ENCODE results near the gene OR52B2.

Gene OR52B2

GRCh38 chr11:6132431-6132830 is 37.7 kb downstream of the OR52B2 start:
- no peak for TF ChIP-seq CTCF (IDR thresholded peaks at IDR 0.05; ENCODE audit: extremely low read depth, insufficient read depth, missing control alignments)
- in situ Hi-C loops (cut with MboI; ENCODE audit: low pct_unique_long_range_greater_than_20kb, low sequenced_read_pairs, unreplicated experiment) = no loop called here
- no peak for DNase-seq (ENCODE audit: low spot score)

- in situ Hi-C loops (cut with MboI; ENCODE audit: low pct_unique_long_range_greater_than_20kb, low sequenced_read_pairs, unreplicated experiment) = no loop called here
- no peak for TF ChIP-seq CTCF (IDR thresholded peaks at IDR 0.05; ENCODE audit: extremely low read depth, insufficient read depth, missing control alignments)
- no peak for DNase-seq (ENCODE audit: low spot score)
These were observed 40.5 kb downstream of the OR52B2 start for GRCh38 chr11:6129635-6130034.

- no peak for DNase-seq (ENCODE audit: low spot score)
- in situ Hi-C loops (cut with MboI; ENCODE audit: low pct_unique_long_range_greater_than_20kb, low sequenced_read_pairs, unreplicated experiment) = no loop called here
- TF ChIP-seq CTCF (IDR thresholded peaks at IDR 0.05; ENCODE audit: extremely low read depth, insufficient read depth, missing control alignments) = no peak
These were observed 41.1 kb downstream of the OR52B2 start for GRCh38 chr11:6129011-6129410.

GRCh38 chr11:6127881-6128280 is 42.2 kb downstream of the OR52B2 start:
- no peak for DNase-seq (ENCODE audit: low spot score)
- in situ Hi-C loops (cut with MboI; ENCODE audit: low pct_unique_long_range_greater_than_20kb, low sequenced_read_pairs, unreplicated experiment) = no loop called here
- TF ChIP-seq CTCF (IDR thresholded peaks at IDR 0.05; ENCODE audit: extremely low read depth, insufficient read depth, missing control alignments) = no peak

- in situ Hi-C loops (cut with MboI; ENCODE audit: low pct_unique_long_range_greater_than_20kb, low sequenced_read_pairs, unreplicated experiment) = no loop called here
- DNase-seq (ENCODE audit: low spot score) = no peak
These were observed 45.9 kb downstream of the OR52B2 start for GRCh38 chr11:6124245-6124644.

More at GRCh38 chr11:6124245-6124644, 45.9 kb downstream of the OR52B2 start:
- TF ChIP-seq CTCF (IDR thresholded peaks at IDR 0.05; ENCODE audit: extremely low read depth, insufficient read depth, missing control alignments) = no peak
